SW 1271 (cell line): ENCODE data around the gene PTK7.
A peak's percentile ranks its signal among the peaks of the same experiment; 100 is the strongest.

Experiments used
- DNase-seq, 2 experiments: peaks; one replicate each; lab custom pipeline; 2025; lab: John Stamatoyannopoulos, UW

PTK7 gene

DNA sequence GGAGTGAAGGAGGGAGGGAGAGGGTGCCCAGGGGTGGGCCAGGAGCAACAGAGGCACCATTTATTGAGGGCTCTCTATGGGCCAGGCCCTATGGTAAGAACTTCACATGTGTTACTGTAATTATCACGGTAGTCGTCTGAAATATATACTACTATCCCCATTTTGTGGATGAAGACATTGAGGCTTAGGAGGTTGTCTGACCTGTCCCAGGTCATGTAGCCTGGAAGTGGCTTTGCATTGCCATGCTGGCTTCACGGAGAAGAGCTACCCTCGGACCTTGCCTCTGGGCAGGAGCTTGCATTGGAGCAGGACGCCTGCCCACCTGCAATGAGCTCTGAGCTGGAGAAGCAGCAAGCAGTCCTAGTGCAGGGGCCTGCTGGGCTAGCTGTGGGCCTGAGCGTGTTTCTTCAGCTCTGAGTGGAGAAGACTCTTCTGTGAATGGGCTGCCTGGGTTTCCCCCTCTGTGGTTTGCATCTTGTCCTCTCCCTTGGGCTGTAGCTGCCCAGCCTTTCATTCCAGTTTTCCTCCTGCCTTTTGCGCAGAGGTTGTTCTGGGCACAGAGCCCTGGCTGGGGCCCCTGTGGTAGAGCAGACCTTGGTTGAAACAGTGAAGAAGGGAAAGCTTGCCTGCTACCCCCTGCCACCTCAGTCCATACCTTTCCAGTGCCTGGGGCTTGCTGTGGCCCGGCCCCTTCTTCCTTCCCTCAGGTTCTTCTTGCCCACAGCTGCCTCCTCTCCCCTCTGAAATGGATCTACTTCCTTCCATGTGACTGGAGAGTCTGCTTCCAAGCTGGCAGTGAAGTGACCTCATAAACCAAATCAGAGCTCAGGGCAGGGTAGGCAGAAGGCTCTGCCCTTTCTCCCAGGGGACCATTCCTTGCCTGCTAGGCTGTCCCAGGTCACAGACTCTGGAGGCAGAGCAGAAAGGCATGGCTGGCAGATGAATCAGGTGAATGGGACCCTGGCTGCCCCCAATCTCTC lies 70.9 kb downstream of the PTK7 start:
- DNase-seq = no peak

DNA sequence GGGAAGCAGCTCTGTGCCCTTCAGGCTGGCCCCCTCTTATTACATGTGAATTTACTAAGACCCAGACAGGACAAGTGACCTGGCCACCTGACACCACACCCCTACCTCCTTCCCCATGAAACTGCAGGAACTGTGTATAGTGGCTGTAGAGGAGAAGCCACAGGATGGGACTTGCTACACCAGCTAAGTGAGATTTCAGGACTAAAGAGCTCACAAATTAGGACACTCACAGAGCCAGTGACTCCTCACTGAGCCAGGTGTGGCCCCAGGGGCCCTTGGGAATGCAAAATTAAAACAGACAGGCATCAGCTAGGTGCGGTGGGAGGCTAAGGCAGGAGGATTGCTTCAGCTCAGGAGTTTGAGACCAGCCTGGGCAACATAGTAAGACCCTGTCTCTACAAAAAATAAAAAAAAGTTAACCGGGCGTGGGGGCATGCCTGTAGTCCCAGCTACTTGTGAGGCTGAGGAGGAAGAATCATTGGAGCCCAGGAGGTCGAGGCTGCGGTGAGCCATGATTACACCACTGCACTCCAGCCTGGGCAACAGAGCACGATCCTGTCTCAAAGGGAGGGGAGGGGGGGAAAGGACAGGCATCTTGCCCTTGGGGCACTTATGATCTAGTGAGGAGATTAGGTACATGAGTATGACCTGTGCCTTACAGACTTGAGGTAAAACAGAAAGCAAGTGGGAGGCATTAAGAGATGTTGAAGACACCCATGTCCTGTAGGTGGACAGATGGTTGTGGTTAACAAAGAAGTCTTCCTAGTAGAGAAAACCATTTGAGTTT lies 71.8 kb downstream of the PTK7 start:
- no peak for DNase-seq

DNA sequence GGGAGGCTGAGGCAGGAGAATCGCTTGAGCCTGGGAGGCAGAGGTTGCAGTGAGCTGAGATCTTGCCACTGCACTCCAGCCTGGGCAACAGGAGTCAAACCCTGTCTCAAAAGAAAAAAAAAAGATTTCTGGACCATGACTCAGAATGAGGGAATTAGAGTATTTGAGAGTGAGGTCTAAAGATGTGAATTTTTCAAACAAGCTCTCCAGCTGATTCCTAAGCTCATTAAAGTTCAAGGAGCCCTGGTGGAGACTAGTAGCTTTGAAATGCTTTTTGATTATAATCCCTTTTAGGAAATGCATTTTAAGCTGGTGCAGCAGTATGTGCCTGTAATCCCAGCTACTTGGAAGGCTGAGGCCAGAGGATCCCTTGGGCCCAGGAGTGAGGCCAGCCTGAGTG lies 73.2 kb downstream of the PTK7 start:
- no peak for DNase-seq

DNA sequence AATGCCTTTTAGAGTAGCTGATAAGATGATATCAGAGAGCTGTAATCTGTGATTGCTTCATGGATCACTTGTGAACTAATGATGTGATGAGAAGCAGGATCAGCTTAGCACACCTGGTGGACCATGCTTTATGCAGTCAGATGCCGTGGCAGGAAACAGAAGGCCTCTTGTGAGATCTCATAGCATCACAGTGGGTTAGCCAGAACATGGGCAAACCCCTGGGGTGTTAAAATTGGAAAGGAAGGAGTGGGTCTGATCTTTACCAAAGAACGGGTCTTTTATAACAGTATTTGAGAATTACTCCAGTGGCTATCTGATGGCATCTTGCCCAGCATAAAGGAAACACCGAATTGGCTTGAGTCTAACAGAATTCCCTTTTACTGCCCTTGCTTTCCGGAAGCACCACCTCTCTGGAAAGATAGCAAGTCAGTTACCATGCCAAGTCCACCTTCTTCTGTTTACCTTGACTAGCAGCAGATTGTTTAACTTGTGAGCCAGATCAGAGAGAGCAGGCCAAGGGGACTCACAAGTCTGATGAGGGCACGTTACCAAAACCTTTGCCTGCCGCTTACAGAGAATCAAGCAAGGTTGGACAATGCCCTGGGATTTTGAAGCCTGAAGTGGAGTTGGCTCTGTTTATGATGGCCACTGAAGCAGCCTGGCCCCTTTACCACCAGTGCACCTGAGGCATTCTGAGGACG lies 74.1 kb downstream of the PTK7 start:
- no peak for DNase-seq

DNA sequence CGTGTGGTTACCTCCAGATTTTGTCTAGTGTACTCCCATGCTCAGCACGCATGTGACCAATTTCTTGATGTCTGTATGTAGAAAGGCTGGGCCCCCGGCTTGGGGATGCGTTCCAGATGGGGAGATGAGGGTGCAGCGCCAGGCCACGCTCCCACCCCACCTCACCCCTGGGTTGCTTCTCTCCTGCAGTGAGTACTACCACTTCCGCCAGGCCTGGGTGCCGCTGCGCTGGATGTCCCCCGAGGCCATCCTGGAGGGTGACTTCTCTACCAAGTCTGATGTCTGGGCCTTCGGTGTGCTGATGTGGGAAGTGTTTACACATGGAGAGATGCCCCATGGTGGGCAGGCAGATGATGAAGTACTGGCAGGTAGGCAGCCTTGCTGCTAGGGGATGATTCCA lies 83.5 kb downstream of the PTK7 start:
- DNase-seq = no peak

DNA sequence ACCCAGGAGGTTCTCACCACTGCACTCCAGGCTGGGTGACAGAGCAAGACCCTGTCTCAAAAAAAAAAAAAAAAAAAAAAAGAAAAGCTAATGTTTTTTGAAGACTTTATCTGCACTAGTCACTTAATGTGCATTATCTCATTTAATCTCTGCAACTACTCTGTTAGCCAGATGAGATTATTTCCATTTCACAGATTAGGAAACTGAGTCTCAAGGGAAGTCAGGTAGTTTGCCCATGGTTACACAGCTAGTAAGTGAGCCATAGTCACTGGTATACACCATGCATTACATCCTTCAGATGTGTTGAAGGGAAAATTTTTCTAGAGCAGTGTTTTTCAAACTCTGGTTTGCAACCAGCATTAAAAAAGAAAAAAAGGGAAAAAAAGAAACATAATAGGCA lies 87.8 kb downstream of the PTK7 start:
- no peak for DNase-seq

DNA sequence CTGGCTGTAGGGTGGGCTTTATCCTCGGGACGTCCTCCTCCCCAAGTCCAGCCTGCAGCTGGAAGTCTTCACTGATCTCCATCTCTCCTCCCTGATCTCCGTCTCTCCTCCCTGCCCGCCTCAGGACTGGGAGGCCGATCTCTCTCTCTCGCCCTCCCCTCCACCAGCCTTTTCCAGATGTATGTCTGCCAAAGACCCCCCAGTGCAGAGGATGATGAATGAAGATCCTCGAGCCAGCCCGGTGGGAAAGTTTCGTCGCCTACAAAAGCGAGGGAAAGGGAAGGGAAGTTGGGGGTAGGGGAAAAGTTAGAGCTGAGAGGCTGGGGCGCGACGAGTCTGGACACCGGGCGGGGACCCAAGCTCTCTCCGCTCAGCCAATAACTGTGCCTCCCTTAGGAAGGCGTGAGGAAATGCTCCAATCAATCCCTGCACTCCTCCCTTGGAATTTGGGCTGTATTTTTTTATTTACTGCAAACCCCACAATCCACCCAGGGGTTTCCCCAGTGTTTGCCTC lies 94.4 kb downstream of the PTK7 start:
- DNase-seq = peak; percentile 81 to 97

DNA sequence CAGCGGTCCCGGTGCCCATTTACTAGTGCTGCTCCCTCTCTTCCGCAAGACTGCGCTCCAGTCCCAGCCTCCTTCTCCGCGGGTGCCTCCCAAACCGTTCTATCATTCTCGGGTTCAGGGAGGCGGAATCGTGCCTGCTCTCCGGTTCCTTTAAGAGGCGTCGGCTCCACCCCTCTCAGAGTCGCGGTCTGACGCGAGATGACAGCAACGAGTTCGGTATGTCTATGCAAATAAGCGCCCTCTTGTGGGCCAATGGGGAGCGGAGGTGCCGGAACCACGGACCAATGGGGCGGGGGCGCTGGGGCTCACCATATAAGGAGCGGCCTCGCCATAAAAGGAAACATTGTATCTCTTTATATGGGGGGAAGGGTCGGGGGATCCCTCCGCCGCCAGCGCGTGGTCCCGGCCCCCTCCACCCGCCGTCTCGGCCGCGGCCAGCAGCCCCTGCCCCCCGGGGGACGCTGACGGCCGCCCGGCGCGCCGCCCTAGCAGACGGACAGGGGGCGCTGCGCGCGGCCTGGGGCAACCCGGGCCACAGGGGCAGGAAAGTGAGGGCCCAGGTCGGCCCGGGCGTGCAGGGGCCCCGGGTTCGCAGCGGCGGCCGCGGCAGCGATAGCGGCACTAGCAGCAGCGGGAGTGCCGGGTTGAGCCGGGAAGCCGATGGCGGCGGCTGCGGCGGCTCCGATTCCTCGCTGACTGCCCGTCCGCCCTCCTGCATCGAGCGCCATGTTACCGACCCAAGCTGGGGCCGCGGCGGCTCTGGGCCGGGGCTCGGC lies 95.0 kb downstream of the PTK7 start, which contains the start of gene SRF:
Gene SRF, plus strand, starts transcription at position 339 of the 776 bp plus-strand sequence. Its CDS starts 388 bp downstream, at position 727.
- DNase-seq = peak; percentile 94 to 97

DNA sequence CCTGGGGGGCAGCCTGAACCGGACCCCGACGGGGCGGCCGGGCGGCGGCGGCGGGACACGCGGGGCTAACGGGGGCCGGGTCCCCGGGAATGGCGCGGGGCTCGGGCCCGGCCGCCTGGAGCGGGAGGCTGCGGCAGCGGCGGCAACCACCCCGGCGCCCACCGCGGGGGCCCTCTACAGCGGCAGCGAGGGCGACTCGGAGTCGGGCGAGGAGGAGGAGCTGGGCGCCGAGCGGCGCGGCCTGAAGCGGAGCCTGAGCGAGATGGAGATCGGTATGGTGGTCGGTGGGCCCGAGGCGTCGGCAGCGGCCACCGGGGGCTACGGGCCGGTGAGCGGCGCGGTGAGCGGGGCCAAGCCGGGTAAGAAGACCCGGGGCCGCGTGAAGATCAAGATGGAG lies 95.6 kb downstream of the PTK7 start:
- no peak for DNase-seq

DNA sequence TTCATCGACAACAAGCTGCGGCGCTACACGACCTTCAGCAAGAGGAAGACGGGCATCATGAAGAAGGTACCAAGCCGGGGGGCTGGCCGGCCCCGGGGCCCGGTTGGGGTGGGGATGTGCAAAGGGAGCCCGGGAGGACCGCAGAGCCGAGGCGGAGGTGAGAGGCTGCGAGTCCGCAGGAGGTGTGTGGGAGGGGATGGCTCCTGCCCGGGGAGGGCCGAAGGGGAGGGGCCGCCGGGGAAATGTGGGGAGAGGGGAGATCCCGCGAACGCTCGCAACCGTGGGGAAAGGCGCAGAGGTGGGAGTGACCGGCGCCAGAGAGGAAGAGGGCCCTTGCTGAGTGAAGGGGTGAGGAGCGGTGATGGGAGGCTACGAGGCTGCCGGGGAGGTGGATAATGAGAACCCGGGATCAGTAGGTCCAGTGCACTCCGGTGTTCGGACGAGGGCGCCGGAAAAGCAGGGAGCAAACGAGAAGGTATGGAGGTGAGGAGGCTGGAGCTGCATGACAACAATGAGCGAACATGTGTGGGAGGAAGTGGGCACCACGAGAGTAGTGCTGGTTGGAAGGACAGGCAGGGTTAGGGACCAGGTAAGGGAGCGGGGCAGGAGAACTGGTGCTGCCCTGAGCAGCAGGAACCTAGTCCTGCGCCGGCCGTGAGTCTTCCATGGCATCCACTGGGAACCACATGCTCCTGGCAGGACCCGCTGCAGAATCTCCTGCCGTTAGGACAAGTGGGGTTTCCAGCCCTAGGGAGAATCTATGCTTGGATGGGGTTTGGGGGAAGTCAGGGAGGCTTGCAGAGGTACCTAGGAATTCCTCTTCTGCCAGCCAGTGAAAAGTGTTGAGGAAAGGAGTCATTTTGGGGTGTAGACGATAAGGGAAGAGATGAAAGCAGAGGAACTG lies 96.2 kb downstream of the PTK7 start:
- peak in 1 of 2 experiments; percentile 15 for DNase-seq

DNA sequence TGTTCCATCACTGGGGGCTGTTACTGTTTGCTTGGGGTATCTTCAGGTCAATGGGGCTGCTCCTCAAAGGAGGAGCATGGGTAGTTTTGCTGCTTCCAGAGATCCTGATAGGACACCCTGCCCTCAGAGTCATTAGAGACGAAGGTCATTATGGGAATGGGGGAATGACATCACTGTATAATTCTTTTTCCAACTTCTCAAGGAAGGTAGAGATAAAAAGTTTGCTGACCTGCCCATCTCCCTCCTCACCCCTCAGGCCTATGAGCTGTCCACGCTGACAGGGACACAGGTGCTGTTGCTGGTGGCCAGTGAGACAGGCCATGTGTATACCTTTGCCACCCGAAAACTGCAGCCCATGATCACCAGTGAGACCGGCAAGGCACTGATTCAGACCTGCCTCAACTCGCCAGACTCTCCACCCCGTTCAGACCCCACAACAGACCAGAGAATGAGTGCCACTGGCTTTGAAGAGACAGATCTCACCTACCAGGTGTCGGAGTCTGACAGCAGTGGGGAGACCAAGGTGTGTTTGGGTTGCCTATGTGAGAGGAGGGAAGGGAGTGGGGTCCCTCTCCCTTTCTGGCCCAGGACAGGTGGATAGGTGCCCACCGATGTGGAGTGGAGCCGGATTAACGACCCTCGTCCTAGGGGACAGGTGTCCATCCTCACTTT lies 97.6 kb downstream of the PTK7 start:
- DNase-seq = no peak

DNA sequence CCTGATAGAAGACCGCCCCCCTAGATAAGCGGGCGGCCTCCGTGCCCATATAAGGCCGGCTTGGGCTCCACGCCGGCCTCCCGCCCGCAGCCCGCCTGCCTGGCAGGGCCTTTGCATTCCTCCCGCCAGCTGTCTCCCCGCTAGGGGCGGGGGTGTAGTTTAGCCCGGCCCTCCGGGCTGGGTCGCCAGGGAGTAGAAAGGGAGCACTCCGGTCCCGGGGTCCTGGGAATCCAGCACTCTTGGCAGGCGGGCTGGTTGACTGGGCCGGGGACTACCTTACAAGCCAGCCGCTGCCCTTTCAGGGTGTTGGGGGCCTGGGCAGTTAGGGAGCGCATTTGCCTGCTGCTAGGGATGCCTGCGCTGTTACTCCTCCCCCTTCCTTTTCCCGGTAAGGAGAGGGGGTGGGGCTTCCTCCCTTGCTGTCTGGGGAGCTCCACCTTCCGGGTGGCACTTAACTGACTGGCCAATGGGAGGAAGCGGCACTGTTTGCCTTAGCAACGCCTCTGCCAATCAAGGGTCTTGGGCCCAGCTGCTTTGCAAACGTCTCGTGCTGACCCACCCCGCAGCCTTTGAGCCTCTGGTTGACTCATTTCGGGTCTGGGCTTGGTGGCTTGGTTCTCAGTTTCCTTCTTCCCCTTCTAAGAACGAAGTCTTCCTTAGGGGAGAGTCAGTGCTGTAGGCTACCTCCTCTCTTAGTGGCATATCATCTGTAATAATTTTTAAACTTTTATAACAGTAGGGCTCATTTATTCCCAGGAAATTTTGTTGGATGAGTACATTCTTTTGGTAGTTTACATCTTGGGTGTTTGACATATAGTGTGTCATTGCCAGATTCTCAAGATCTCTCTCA lies 98.4 kb downstream of the PTK7 start:
- peak; percentile 94 to 98 for DNase-seq

DNA sequence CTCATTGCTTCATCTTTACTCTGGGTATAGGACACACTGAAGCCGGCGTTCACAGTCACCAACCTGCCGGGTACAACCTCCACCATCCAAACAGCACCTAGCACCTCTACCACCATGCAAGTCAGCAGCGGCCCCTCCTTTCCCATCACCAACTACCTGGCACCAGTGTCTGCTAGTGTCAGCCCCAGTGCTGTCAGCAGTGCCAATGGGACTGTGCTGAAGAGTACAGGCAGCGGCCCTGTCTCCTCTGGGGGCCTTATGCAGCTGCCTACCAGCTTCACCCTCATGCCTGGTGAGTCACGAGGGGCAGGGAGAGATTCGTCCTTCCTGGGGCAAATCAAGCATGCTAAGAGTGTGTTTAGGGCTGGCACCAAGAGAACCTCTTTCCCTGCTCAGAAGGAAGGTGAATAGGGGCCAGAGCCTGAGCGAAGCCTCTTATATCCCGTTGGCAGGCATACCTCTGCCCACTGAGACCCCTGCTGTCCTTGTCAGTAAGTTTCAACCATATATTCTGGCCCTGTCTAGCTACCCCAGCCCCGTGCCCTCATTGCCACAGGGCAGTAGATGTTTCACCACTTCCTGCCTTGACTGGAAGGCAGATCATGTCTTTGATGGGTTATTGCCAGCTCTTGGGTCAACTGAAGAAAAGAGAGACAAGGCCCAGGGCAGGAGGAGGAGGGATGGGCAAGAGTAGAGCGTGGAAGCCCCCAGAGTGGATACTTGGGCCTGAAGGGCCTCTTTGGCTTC lies 99.7 kb downstream of the PTK7 start:
- DNase-seq = no peak

DNA sequence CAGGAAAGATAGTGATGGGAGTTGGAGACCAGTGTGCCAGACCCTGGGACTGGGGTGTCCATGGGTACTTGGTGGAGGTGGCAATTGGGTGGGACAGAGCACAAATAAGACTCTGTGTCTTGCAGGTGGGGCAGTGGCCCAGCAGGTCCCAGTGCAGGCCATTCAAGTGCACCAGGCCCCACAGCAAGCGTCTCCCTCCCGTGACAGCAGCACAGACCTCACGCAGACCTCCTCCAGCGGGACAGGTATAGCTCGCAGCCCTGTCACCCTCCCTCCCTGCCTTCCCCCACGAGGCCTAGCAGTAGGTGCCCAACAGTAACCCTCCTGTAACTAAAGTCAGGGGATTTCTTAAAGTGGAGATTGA lies 100.3 kb downstream of the PTK7 start:
- no peak for DNase-seq

DNA sequence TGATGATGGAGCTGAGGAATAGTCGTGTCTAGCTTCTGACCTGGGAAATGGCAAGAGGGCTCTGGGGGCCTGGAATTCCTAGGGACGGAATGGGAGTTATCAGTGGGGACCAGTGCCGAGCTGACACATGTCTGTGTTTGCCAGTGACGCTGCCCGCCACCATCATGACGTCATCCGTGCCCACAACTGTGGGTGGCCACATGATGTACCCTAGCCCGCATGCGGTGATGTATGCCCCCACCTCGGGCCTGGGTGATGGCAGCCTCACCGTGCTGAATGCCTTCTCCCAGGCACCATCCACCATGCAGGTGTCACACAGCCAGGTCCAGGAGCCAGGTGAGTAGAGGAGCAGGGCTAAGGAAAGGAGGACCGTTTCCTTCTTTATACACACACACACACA lies 102.0 kb downstream of the PTK7 start:
- no peak for DNase-seq

DNA sequence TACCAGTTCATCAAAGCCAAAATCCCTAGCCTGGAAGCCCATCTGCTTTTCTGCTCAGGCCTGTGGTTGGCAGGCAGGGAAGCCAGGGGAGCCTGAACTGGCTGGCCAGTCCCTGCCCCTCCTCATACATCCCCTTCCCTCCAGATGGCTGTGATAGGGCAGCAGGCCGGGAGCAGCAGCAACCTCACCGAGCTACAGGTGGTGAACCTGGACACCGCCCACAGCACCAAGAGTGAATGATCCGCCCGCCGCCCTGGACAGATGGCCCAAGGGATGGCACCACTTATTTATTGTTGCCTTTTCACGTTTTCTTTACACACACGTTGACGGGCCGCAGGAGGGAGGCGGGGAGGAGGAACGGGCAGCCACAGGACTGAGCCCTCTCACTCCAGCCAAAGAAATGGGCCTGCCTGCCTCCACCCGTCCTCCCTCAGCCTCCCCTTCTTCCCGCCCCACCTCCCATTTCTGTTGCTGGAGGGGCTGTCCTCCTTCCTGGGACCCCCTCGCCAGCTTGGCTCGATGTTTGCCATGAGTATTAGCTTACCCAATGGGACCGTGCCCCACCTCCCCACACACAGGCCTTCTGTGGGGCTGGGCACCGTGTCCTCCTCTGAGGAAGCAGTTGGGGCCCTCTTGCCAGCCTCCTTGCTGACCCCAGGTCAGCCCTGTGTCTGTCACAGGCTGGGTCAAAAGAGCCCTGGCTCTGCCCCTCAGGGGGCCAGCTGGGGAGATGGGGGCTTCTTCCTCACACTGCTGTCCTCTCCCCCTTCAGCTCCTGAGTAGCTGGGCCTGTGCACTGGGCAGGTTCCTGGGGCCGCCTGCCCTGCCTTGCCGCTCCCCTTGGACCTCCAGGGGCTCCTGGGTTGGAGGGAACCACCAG lies 103.1 kb downstream of the PTK7 start:
- no peak for DNase-seq

DNA sequence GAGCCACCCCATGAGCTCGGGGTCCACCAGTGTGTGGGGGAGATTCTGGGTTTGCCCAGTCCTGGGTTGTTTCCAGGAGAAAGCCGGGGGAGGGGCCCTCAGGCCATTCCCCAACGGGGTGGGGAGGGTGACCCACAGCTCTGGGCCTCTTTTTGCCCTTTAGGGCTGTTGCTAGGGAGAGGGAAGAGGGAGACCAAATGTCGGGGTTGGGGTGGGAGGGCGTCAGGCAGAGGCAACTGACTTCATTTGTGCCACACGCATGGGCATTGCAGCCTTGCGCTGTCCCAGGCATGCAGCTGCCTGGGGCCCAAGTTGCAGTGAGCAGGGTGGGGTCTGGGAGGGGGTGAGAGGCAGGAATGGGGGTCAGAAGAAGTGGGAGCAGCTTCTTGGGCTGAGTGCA lies 103.9 kb downstream of the PTK7 start:
- no peak for DNase-seq
